GM19023 (cell line): ENCODE data around the gene KIF5A.
"Not testable (repeated sequence)": the region's sequence is repeated elsewhere in the genome, so short reads cannot be mapped to it uniquely, and the experiment has no call there.

ENCODE experiments used
- ATAC-seq: cut with Tn5 transposase; IDR thresholded peaks from one replicate; pipeline ENCODE4 v1.9.1; 2021; ENCODE audit warnings: mild to moderate bottlenecking, moderate library complexity; ENCODE audit not compliant: unreplicated experiment

The KIF5A gene

DNA sequence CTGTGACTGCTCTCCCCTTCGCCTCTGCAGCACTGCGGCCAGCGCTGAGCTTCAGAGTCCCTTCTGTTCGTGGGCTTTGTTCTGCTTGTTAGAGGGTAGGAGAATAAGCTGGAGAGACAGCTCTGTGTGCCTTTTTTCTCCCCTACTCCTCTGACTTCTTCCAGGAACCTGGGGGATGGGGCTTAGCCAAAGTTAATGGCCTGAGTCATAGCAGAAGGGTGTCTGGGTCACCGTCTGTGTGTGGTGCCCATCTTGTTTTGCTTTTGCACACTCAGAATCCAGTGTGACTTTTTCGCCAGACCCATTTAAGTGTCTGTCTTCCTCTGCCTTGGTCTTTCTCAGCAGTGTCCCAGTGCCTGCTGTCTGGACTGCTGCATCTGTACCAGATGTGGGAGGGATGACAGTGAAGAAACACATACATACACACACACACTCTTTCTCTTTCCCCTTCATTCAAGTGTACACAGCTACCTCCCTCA lies 3.0 kb downstream of the KIF5A start:
- no peak for ATAC-seq

DNA sequence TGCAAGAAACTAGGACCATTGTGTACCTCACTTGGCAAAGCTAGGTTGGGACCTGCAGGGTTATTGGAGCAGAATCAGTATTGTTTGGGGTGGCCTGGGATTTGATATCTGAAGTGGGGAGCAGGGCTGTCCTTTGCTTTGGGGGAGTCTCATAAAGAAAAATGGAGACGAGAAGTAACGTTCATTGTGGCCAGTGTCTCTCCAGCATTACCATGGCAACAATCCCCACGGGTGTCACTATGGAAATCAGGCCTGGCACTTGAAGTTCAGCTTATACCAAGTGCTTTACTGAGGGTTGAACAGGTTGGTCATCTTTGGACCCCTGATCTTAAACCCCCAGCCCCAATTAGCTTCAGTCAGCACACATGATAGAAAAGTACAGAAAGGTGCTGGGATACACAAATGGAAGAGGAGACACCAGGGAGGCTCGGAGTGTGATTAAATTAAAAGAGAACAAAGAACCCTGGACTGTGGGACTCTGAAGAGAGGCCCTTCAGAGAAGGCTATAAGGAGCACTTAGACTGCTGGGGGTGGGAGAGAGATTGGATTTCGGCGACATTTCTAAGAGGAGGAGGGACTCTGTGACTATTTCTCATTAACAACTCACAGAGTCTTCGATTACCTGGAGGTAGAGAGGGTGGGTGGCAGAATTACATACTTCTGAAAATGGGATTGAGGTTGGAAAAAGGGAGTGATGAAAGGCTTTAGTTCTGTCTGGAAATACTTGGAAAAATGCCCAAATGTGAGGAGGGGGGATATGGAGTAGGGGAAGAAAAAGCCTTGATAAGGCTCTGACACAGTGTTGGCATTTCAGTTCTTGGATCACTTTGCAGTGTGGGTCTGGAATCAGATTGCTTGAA lies 3.7 kb downstream of the KIF5A start:
- ATAC-seq: no peak

DNA sequence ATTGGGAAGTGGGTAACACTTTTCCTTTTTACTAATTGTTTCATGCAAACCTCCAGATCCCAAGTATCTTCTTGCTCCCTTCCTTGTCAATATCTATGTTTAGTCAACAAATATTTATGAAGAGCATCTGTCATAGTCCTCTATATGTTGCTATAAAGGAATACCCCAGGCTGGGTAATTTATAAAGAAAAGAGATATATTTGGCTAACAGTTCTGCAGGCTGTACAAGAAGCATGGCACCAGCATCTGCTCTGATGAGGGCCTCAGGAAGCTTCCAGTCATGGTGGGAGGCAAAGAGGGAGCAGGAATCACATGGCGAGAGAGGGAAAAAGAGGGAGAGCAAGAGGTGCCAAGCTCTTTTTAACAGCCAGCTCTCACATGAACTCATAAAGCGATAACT lies 4.6 kb downstream of the KIF5A start:
- no peak for ATAC-seq

DNA sequence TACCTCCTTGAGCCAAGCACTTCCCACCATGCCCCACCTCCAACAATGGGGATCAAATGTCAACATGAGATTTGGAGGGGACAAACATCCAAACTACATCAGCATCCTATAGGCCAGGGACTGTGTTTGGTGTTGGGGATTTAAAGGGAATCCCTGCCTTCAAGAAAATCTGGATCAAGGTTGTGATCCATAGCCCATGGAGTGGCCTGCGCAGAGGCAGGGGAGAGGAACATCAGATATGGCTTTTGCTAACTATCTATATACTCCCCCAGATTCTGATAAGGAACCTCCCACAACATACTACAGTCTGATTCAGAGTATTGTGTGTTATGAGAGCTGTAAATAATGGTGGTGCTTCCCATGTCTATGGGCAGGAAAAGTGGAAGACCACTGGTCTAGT lies 5.1 kb downstream of the KIF5A start:
- ATAC-seq: no peak

DNA sequence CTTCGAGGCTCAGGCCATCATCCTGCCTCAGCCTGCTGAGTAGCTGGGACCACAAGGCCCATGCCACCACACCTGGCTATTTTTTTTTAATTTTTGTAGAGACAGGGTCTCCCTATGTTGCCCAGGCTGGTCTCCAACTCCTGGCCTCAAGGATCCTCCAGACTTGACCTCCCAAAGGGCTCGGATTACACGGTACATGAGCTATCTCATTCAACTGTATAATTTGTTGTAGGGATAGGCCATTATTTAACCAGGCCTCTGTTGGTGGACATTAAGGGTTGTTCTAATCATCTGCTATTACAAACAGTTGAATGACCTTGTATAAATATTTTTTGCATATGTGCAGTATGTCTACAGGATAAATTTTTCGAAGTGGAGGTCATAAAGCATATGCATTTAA lies 9.0 kb downstream of the KIF5A start:
- no peak for ATAC-seq

DNA sequence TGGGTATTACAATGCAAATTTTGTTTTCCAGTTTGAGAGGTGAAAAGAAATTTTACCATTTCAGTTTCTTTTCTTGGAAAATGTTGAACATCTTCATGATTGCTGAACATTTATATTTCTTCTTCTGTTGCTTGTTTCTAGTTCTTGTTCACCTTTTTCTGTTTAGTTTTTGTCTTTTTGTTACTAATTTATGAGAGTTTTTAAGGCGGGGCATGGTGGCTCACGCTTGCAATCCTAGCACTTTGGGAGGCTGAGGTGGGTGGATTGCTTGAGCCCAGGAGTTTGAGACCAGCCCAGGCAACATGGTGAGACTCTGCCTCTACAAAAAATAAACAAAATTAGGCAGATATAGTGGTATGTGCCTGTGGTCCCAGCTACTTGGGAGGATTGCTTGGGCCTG lies 10.7 kb downstream of the KIF5A start:
- no peak for ATAC-seq

DNA sequence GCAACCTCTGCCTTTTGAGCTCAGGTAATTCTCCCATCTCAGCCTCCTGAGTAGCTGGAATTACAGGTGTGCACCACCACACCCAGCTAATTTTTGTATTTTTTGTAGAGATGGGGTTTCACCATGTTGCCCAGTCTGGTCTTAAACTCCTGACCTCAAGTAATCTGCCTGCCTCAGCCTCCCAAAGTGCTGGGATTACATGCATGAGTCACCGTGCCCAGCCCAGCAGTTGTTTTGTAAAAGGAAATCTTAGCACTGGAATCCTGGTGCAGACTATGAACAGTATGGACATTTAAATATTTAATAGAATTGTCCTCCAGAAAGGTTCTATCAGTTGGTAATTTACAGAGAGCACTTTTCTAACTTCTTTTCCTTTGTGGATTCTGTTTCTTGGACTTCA lies 11.3 kb downstream of the KIF5A start:
- not testable (repeated sequence) for ATAC-seq

DNA sequence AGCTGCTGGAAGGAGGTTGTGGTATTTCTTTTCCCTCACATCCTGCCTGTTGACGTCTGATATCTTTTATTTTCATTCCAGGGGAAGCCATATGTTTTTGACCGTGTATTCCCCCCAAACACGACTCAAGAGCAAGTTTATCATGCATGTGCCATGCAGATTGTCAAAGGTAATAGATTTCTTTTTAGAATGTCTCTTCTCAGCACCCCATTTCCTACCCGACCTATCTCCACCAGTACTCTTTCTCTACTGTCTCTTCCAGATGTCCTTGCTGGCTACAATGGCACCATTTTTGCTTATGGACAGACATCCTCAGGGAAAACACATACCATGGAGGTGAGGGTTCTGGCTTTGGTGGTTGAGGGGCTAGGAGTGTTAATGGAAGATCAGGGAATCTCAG lies 13.5 kb downstream of the KIF5A start:
- no peak for ATAC-seq

DNA sequence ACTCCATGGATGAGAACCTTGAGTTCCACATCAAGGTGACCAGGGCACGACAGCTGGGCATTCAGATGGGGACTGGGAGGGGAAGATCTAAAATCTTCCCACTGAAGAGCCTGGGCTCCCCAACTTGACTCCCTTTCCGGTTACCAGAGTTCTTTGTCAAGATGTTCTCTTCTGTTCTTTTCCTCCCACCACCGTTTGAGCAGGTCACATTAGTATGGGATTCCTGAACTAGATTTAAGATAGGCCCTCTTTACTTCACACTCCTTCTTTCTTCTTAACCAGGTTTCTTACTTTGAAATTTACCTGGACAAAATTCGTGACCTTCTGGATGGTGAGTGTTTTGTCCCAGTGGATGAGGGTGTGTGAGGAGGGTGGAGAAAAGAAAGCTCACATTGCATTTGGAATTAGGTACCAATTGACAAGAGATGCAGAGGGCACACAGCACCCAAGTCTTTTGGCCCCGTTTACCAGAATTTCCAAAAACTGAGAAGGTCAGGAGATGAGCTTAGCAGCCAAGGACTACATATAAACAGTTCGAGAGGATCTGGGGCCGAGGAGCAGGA lies 14.4 kb downstream of the KIF5A start:
- ATAC-seq: no peak

DNA sequence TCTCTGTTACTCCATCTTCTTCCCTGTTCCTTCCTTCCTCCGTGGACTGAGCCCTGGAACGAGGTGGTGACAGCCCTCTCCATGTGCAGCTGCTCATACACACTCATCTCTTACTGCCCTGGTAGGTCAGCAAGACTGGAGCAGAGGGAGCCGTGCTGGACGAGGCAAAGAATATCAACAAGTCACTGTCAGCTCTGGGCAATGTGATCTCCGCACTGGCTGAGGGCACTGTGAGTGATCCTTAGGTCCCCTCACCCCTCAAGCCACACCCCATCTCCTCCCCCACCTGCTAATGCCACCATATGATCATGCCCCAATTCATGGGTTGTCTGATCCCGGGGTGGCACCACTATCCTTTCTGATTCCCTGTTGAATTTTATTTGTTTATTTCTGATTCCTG lies 19.0 kb downstream of the KIF5A start:
- ATAC-seq: no peak

DNA sequence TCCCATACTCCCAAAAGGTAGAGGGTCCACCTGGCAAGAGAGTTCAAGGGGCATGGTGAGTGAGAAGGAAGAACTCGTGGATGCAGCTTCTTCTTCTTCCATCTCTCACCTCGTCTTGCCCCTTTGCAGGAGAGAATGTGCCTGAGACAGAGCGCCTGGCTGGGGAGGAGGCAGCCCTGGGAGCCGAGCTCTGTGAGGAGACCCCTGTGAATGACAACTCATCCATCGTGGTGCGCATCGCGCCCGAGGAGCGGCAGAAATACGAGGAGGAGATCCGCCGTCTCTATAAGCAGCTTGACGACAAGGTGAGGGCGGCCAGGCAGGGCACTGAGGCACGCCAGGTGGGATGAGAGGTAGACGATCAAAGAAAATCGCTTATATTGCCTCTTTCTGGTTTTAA lies 20.0 kb downstream of the KIF5A start:
- no peak for ATAC-seq

DNA sequence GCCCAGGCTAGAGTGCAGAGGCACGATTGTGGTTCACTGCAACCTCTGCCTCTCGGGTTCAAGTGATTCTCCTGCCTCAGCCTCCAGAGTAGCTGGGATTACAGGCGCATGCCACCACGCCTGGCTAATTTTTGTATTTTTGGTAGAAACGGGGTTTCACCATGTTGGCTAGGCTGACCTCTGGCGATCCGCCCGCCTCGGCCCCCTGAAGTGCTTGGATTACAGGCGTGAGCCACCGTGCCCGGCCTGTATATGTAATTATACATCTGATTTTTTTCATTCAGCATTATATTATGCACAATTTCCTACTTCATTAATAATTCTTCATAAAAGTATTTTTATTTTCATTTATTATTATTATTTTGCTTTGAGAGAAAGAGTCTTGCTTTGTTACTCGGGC lies 20.6 kb downstream of the KIF5A start:
- not testable (repeated sequence) for ATAC-seq

DNA sequence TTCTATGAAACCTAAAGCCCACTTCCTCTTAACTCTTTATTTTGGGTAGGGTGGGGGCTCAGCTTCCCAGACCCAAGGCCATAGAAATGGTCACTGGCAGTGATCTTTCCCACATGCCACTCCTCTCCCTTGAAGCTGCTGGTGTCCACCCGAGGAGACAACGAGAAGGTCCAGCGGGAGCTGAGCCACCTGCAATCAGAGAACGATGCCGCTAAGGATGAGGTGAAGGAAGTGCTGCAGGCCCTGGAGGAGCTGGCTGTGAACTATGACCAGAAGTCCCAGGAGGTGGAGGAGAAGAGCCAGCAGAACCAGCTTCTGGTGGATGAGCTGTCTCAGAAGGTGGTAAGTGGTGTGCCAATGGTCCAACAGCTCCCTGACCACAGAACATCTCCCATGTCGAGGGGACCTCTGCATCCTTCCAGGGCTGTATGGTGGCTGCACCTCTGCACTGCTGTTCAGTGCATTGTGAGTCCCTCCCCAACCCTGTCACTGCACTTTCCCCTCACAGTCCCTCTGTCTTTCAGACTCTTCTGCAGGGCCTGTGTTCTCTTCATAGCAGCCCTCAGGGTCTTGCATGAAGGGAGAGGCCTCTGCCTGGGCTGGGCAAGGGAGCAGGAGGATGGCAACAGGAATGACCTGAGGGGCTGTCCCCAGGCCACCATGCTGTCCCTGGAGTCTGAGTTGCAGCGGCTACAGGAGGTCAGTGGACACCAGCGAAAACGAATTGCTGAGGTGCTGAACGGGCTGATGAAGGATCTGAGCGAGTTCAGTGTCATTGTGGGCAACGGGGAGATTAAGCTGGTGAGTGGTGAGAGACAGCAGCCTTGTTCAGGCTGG lies 22.3 kb downstream of the KIF5A start:
- no peak for ATAC-seq

DNA sequence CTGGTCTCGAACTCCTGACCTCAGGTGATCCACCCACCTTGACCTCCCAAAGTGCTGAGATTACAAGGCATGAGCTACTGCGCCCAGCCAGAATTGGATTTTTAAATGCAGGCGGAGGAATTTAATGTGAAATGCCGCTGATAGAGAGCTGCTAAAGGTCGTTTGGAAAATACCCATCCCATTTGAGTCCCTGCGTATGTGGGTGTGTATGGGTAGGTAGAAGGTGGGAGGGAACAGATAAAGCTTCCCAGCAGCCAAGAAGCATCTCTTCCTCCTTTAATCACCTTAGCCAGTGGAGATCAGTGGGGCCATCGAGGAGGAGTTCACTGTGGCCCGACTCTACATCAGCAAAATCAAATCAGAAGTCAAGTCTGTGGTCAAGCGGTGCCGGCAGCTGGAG lies 25.0 kb downstream of the KIF5A start:
- ATAC-seq: no peak

DNA sequence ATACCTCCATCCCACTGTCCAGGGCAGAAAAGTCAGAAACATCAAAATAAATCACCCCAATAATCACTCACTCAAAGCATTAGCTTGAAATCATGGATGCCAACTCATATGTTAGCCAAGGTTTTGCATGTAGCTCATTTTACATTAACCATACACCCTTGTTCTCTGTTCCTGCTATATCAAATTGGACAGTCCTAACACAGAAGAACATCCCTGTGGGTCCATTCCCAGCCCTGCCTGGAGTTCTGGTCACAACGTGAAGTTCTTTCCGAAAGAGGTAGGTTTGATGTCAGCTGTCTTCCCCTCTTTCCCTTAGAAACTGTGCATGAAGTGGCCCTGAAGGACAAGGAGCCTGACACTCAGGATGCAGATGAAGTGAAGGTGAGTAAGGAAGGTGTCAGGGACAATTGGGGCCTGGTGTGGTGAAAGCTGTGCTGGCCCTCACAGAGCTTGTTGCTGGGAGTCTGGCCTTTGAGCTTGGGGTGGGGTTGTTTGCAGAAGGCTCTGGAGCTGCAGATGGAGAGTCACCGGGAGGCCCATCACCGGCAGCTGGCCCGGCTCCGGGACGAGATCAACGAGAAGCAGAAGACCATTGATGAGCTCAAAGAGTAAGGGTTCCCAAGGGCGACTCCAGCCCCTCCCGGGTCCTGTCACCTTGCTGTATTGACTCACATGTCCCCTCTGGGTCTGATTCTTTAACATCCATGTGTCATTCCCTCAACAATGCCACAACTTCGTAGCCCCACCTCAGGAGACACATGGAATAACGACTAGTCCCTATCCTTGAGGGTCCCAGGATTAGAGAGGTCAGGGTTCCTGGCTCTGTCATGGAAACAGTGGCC lies 26.1 kb downstream of the KIF5A start:
- no peak for ATAC-seq

DNA sequence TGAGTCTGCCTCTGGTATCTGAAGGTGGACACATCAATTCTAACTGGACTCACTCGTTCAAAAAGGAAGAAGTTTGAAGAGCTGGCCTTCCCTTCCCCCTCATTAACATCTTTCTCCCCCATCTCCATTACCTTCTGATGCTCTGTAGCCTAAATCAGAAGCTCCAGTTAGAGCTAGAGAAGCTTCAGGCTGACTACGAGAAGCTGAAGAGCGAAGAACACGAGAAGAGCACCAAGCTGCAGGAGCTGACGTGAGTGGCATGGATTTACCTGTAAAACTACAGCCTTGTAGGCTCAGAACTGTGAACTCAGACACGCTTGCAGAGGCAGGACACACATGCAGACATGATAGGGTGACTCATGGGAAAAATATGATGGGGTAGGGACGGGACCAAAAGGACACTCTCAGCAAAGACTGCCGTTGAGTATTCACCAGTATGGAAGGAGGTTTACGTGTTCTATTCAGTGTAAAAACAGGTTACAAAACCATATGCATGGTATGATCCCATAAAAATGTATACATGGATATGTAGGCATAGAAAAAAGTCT lies 26.8 kb downstream of the KIF5A start:
- no peak for ATAC-seq

DNA sequence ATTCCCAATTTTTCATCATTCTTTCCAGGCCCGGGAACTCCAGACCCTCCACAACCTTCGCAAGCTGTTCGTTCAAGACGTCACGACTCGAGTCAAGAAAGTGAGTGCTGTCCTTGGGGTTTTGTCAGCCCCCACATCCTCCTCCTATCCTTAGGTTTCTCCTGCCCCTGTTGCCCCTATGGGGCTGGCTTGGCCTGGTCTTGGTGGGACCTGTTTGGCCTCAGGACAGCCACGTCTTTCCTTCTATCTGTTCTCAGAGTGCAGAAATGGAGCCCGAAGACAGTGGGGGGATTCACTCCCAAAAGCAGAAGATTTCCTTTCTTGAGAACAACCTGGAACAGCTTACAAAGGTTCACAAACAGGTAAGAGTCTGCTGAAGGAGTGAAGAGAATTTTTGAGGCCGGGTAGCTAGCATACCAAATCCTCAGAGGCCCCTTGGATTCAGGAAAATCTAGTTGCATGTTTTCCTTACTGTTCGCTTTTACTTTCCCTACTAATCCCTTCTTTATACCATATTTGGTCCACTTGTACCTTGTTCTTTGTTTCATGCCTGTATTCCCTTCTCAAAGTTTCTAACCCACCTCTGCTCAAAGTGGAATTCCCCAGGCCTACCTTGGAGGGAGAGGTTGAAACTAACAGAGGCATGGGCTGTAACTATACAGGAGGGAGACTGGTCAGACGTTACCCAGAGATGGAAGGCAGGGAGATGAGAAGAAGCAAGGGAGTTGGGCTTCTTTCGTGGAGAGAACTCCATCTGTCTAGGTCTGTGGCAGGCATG lies 28.3 kb downstream of the KIF5A start:
- ATAC-seq: no peak

DNA sequence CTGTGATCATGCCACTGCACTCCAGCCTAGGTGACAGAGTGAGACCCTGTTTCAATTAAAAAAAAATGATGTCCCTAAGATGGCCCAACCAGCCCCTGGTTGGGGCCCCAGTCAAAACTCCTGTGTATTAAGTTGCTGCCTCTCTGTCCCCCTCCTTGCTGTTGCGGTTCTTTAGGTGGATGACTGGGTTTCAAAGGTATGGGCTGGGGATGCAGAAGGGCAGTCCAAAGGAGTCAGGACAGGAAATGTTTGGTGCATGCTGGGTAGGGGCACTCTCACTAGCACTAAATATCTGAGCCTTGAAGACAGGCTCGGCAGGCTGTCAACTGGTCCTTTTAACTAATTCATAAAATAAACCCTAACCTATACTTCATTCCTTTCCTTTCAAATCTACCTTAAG lies 29.2 kb downstream of the KIF5A start:
- no peak for ATAC-seq

DNA sequence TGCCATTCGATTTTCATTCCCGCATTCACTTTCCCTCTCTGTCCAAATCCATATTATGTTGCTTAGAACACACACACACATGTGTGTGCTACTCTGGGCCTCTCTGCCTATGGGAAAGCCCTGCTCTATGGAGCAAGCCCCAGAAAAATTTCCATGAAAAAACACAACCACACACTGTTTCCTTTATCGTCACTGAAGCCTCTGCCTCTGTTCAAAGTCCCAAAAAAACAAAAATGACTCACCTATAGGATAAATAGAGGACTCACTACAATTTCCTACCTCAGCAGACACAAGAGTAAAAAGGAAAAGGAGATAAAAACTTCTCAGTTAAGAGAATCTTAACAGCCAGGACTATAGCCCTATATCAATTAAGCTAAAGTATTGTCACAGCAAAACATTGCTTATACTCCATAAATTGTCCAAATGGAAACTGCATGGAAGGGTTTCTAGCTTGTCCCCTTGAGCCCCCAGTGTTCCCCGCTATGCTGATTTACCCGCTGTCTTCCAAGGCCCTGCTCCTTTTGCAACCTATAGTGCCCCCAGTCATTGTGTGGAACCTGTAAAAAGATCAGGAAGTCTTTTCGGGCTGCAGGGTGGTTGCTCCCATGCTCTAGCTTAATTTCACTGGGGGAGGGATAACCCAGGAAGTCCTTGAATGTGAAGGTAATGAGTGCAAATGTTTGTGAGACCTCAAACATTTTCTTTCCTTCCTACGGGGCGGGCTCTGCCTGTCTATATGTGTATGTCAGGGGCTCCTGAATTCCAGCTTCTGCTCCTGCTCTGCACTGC lies 30.0 kb downstream of the KIF5A start:
- no peak for ATAC-seq
